Stimulated activated naive CD4-positive, alpha-beta T cell treated with Interleukin-2 at 50 U/mL for 16 hours (primary cell): ENCODE measurements around the gene GRID1.
"Not testable (repeated sequence)": the region's sequence is repeated elsewhere in the genome, so short reads cannot be mapped to it uniquely, and the experiment has no call there.

Source experiments
- DNase-seq: peaks from one replicate; lab custom pipeline; 2025; lab: John Stamatoyannopoulos, UW

GRID1 gene

DNA sequence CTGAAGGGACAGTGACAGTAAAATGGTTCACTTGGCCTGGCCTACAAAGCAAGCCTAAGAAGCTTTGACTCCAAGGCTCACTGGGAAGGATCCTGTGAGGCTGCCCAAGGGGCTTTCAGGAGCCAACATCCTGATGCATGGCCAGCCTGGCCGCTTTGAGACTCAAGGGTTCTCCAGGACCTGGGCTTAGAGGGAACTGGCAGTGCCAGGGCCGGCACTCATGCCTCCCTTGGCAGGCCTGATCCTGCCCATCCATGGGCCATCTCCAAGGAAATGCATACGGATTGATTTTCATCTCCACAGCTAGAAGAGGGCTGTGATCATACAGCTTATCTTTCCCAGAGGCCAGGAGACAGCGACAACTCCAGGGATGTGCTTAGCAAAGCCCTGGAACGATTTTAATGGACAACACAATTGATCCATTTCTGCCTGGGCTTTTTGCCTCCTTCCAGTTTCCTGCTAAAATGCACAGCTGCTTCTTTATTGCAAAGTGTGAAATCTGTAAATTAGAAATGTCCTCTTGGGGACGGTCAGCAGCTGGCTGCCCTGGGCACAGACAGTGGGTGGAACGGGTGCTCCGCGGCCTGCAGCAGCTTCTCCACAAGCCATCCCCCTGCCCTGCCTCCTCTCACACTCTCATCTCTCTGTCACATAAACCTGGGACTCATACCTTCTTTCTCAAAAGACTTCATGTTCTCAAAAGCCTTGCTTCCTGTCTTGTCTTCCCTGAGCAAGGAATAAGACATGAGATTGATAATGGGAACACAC is 288.5 kb downstream of the GRID1 start:
- no peak for DNase-seq

DNA sequence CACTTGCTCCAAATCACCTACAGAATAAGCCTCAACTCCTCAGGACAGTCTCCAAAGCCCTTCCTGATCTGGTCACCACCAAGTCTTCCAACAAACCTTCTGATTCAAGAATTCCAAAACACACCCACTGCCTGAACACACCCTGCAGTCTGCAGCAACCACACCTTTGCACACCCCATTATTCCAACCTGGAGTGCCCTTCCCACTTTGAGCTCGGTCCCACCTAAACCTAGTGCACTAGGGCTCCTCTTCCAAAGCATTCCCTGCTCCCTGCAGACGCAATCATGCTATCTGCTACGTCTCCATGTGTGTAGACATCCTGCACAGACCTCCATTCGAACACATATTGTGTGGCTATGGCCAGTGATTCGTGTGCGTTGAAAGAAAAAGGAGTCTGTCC is 289.3 kb downstream of the GRID1 start:
- DNase-seq: no peak

DNA sequence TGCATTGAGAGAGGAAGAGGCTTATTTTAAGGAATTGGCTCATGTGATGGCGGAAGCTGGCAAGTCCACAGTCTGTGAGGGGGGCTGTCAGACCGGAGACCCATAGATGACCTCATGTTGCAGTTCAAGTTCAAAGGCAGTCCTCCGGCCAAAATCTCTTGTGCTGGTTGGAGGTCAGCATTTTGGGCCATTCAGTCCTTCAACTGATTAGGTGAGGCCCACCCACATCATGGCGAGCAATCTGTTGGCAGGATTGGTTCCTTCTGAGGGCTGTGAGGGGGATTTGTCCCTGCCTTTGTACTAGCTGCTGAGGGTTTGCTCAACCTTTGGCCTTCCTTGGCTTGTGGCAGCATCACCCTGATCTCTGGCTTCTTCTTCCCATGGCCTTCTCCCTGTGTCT is 290.1 kb downstream of the GRID1 start:
- not testable (repeated sequence) for DNase-seq

DNA sequence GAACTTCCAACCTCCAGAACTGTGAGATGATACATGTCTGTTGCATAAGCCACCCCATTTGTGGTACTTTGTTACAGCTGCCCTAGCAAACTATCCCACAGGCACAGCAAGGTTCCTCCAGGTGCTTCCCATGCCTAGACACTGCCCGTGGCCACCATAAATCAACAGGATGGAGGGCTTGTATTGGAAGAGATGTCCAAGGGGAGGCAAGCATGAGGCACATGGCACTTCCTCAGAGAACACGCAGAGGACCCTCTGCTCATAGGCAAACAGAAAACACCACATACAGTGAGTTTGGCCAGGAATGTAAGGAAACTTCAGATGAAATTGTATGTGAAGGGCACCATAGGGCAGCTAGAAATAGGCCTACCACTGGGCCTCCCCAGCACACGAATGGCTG is 291.1 kb downstream of the GRID1 start:
- DNase-seq: no peak

DNA sequence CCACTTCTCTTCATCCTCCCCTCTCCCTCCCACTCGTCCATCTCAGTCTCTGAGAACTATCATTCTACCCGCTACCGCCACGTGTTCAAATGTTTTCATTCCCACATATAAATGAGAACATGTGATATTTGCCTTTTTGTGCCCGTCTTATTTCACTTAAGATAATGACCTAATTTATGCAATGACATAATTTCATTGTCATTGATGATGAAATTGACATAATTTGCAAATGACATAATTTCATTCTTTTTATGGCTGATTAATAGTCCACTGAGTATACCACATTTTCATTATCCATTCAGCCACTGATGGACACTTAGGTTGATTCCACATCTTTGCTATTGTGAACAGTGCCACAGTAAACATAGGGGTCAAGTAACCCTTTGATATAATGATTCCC is 292.3 kb downstream of the GRID1 start:
- no peak for DNase-seq

DNA sequence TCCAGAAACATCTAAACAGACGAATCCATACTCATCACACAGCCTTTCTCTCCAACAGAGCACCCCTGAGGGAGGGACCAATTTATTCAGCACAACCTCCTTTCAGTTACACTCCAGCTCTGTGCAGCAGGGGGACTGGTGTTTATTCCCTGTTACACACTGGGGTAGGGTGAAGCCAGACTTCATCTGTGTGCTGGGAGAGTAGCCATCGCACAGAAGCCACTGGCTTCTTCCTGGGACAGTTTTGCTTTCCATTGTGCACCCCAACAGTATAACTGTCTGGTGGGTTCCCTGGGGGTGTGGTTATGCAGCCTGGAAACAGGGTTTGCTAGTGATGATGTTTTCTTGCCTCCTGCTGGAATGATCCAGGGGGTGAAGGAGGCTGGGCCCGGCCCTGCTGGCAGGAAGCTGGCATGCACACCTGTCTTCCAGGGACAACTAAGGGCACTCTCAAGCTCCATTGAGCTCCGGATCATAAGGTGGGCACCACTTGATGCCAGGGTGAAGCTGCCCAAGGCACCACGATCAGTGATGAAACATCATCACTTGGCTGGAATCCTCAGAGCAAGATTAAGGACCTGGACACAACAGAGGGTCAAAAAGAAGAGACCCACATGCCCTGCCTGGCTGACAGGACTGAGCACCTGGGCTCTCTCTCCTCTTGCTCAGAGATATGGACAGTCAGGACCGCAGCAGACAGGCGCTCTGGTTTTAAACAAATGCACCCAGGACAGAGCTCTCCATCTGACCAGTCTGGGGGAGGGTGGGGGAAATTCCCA is 293.2 kb downstream of the GRID1 start:
- no peak for DNase-seq

DNA sequence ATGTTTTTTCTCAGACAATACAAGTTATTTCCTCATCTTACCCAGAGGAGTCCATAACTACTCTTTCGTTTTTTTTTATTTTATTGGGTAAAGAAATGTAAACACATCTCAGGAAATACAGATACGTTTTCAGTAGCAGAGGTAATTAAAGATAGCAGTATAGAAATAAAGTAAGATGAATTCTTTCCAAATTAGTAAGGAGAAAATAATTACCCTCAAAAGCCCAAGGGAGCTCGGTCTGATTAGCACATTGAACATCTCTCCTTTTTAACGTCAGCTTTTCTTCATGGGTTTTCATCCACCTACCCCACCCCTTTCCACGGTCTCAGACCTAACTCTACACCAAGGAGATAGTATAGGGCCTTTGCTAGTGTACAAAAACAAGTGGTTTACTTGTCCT is 294.2 kb downstream of the GRID1 start:
- DNase-seq: no peak

DNA sequence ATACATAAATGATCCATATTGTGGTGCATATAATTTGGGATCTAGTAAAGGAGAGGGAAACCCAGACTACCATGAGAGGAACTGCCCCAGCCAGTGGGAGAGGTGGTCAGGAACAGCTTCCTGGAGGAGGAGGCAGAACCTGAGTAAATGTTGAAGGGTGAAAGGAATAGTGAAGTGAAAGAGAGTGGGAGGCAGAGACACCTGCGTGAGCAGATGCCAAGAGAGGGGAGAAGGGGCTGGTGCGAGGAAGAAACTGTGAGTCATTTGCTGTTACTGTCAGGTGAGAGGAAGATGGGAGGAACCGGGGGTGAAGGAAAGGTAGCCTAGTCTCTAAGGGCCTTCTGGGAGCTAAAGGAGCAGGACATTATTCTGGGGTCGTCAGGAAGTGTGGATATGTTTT is 294.8 kb downstream of the GRID1 start:
- no peak for DNase-seq

DNA sequence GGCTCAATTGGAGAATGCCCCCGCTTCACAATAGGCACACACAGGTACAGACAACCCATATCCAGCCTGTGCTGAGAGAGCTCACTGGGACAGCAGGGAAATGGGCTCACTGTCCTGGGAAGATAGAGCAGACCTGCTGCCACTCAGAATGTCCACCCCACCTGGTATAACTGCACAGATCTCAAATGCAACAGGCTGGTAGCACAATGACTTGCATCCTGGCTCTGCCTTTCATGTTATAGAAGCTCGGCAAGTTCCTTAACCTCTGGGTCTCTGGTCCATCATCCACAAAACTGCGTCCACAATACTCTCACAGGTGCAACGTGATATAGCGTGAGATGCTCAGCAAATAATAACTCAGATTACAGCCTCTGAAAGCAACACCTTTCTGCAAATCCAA is 295.4 kb downstream of the GRID1 start:
- DNase-seq: no peak

DNA sequence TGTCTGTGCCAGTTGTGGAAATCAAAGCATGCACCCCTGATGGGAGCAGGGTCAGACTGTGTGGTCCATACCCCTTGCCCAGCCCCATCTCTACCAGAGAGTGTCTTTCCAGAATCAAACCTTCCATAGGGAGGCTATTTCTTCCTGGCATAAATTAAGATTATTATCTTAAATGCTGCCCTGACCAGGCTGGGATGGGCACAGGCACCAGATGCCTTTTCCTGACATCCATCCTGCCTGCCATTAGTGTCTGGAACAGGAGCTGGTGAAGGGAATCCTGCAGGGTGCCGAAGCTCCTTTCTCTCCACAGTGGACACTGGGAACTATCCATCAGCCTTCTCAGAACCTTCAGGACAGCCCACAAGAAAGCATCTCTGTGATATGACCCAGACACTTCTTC is 296.3 kb downstream of the GRID1 start:
- no peak for DNase-seq

DNA sequence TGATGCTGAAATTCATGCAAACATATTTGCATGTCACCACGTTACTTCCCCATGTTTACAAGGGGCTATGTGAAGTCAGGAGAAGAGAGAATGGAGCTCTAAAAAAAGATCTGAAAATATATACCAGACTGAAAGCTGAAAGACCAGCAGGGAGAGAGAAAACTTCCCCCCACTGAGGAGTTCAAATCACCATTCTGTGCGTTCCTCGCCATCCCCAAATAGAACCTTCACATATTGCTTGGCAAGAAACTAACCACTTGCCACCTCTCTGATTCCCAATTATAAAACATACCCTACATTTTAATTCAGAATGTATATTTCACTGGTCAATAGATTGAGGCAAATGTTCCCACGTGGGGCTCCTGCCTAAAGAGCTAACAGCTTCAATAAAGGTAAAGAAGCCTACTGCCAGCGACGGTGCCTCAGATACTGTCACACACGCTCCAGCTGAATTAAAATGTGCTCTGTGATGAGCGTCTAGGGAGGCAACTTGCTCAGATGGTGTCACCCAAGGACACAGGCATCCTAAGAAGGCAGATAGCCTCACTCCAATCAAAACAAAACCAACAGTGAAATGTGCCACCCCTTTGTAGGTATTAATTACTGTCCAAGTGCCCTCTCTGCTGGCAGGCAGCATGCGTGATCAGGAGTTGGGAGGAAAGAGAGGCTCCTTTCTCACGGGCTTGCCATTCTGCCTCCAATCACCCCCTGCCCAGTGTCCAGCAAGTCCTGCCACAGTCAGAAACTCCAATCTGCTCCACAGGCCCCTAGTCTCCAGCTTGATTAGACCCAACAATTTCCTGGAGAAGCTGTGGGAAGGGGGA is 298.2 kb downstream of the GRID1 start:
- no peak for DNase-seq

DNA sequence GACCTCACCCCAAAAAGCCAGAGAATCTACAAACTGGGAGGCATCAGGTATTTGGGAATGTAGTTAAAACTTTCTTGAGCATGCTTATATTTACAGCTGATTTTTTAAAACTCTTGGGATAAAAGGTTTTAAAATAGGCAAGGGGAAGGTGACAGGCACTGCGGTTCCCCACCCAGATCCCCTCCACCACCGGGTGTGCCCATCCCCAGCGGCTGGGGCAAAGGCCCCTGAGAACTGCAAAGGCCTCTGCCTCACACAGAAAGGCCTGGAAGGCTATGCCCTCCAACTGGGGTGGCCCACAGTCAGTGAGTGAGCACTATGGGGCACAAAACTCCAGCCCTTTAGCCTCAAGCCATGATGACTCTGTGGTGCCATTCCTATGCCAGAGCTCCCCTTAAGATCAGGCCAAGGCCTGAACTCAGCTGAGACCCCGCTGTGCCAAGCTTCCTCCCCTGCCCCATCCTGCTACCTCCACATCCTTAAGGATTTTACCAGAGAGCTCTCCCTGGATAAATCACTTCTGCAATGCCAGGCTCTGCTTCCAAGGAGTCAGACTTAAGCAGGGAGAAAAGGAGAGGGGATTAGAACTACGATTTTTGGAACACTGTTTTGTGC is 299.1 kb downstream of the GRID1 start:
- no peak for DNase-seq

DNA sequence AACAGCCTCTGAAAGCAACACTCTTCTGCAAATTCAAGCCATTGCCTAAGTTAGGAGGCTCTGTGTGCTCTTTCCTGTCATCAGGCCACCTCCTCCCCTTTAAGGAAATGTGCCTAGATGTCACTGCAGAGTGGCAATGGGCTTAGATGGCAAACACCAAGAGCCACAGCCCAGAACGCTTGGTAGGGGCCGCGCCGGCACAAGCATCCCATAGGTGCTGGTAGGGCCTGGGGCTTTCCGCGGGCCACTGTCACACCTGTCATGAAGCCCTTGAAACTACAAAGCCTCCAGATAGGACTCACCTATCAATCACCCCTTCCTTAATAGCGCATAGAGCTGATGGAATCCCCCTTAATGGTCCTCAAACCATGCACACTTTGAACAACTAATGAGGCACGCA is 299.9 kb downstream of the GRID1 start:
- DNase-seq: no peak

DNA sequence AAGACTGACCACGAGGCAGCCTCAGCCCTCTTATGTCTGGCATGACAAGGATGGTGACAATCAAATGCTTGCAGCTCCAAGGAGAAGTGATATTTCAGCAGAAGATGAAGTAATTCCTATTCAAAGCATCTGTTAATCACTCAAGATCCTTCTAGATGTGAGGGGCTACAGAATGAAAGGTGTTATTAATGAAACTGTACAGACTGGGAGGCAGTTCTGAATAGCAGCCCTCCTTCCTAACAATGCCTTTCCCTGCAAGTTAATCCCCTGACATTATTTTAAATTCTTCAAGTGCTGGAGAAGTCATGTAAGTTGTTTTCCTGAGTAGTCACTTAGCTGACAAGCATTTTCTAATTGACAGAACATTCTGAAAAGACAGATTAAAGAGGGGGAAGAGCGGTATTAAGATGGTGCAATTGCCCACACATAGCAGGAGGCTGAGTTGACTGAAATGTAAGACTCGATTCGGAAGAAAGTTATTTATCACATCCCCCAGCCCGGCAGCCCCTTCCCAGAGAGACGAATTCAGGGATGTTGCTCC is 300.8 kb downstream of the GRID1 start:
- no peak for DNase-seq

DNA sequence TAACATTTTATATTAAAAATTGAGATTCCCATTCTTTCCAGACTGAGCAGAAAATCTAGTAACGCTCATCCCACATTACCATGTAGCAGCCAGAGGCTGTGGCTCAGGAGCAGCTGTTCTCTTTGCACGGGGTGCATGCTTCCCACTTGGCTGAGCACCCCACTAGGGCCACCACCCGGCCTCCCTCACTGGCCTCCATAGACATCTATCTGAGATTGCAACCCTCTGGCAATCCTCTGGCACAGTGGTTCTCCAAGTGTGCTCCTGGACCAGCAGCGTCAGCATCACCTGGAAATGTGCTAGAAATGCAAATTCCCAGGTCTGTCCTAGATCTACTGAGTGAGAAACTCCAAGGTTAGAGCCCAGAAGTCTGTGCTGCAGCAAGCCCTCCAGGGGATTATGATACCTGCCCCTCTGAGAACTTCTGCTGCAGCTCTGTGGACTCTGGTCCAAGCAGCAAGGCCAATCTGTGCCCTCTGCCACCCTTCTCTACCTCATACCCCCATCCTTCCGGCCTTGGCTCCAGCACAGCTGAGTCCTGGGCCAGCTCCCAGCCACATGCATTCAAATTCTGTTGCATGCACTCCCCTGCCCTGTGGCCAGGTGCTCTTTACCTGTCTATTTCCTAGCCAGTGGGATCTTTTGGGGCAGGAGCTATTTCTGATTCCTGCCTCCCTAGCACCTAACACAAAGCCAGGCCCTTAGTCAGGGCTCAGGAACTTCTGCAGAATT is 301.5 kb downstream of the GRID1 start:
- no peak for DNase-seq

DNA sequence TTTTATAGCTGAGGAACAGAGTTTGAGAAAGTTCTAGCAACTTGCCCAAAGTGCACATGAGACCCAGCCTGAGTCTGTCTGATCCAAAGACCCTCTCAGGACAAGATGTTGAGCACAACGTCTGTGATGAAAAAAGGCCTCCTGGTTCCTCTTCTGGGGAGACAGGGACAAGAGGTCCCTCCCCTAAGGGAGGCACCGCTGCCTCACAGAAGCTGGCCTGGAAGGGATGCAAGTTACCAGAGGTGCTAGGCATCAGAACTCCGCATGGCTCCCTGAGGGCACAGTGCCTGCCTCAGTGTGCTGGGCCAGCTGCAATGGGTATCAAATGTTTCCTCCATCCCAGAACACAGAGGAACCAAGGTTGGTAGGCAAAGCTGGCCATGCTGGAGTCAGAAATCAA is 302.4 kb downstream of the GRID1 start:
- DNase-seq: no peak

DNA sequence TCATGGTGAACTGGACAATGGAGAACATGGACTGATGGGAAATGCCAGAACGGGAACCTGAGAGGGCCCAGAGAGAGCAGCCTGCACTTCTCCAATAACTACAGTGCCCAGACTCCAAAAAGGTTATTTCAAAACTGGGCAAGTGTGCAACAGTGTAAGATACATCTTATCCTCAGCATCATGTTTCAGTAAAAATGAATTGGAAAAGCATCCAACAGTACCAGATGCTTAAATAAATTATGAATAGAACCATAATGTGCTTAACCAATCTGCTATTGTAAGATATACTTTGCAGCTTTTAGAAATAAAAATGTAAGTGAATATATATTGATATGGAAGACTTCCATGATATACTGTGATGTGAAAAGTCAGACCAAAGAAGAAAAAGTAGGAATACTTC is 303.3 kb downstream of the GRID1 start:
- no peak for DNase-seq

DNA sequence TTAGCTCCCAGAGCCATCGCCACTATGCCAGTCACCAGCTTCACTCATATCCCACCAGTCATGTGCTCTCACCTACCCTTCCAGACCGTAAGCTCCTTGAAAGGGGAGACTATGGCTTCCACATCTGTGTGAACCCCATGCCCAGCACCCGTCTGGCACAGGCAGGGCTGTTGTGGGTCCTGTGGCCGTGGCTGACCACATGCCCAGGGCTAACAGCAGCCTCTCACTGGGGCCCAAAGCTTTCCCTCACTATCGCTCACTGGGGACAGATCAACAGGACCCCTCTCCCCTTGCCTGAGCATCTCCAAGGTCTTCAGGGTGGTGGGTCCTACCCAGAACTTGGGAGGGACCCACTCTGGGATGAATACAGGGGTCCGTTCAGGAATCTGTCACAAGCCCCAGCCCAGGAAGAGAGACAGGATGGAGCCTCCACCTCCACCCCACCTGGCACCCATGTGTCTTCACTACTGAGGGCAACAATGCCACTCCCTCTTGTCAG is 303.9 kb downstream of the GRID1 start:
- no peak for DNase-seq

DNA sequence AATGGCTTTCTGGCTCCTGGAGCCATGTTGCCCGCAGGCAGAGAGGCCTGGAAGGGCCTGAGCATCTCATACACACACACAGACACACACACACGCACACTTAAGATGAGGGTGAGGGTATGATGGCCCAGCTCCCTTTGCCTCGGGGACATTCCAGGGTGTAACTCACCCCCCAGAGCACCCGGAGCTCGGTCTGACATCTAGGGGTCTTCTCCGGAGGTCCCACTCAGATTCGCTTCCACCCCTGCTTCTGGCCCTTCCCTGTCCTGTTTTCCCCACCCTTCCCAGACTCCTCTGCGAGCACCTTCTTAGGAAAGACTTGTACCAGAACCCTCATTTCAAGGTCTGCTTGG is 304.4 kb downstream of the GRID1 start:
- DNase-seq: no peak

DNA sequence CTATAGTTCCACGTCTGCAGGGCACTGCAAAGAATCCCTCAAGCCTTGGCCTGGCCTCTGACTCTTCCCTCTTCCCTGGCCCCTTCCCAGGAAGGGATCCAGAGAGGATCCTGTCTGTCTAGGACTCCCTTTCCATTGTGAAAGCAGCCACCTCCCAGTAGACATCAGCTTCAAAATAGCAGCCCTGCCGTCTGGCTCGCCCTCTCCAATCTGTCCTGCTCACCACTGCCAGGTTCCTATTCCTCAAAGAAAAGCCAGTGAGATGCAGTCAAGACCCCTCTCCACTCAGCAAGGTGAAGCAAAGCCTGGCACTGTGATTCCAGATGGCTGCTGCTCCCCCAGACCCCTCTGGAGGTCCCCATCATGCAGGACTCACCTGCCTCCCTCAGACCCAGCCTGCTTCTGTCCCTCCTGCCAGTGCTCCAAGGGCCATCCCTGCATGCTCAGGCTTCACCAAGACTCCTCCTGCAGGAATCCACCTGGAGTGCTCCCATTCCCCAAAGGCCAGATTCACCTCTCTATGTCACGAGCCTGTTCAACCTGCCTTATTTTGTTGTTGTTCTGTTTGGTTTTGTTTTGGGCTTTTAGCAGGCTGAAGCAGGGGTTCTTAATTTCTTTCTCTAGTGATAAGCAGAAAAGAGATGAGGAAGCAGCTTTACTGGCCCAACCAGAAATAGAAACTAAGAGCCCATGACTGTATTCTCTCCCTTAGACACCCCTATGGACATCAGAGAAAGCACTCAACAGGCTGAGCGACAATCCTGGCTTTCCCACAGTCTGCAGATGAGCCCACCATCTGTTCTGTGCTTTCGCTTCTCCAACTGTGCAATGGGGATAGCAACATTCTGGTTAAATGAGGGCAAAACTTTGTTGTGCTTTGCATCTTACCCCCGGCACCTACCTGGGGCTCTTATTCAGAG is 305.1 kb downstream of the GRID1 start:
- DNase-seq: no peak
